Omental fat pad (tissue), 4 donors: ENCODE results near the gene DEFB124. TPM values are rescaled to one million over a fixed set of nuclear protein-coding genes. Genes with fewer than 3 reads are reported as not detected.
"Not testable (repeated sequence)": the region's sequence is repeated elsewhere in the genome, so short reads cannot be mapped to it uniquely, and the experiment has no call there.

Experiments used
- ATAC-seq: fragments of 150-250 bp; one replicate; pipeline ENCODE4 v1.9.1; 2016; ENCODE audit warnings: mild to moderate bottlenecking, moderate library complexity; ENCODE audit not compliant: low FRiP score
- DNase-seq: peaks from one replicate; pipeline ENCODE4 v3.0.0-alpha.2; 2019; ENCODE audit warnings: low spot score
- CTCF ChIP-seq, 3 donors: fragments of 450-650 bp; IDR thresholded peaks; one replicate each; pipeline ENCODE4 v1.5.1; 2016 to 2017; ENCODE audit warnings: antibody characterized with exemption in 3 of 3, mild to moderate bottlenecking in 3 of 3, moderate library complexity in 2 of 3
- total RNA-seq, 4 donors: library from RNA; depleted of rRNA; stranded (reverse); fragments of >200 nt; gene quantifications; one replicate each; pipeline ENCODE4 v1.1.0, GENCODE V29; 2016

DEFB124 gene
- total RNA-seq, 4 donors from 2014 or later = 2.7 TPM; not detected in 3

- no peak for TF ChIP-seq CTCF (IDR thresholded peaks at IDR 0.05)
- no peak for DNase-seq
- no peak for ATAC-seq
Measured at GRCh38 chr20:31473331-31474096, 1.4 kb downstream of the DEFB124 start.

GRCh38 chr20:31472395-31473330, 2.3 kb downstream of the DEFB124 start:
- DNase-seq (no peak), ATAC-seq (no peak)
- no peak for TF ChIP-seq CTCF (IDR thresholded peaks at IDR 0.05)

GRCh38 chr20:31470946-31471345, 4.0 kb downstream of the DEFB124 start:
- DNase-seq, ATAC-seq: not testable (repeated sequence)

- no peak for DNase-seq
- no peak for TF ChIP-seq CTCF (IDR thresholded peaks at IDR 0.05)
- no peak for ATAC-seq
Measured at GRCh38 chr20:31454361-31454760, 20.6 kb downstream of the DEFB124 start.

- DNase-seq = no peak
- TF ChIP-seq CTCF (IDR thresholded peaks at IDR 0.05) = no peak
- no peak for ATAC-seq
Measured at GRCh38 chr20:31452575-31452974, 22.4 kb downstream of the DEFB124 start.

GRCh38 chr20:31449511-31450414, 25.2 kb downstream of the DEFB124 start:
- no peak for ATAC-seq
- TF ChIP-seq CTCF (IDR thresholded peaks at IDR 0.05) = no peak
- no peak for DNase-seq
